ENCODE measurements around the gene OTOGL. TPM values are rescaled to one million over a fixed set of nuclear protein-coding genes. Genes with fewer than 3 reads are reported as not detected.

OTOGL gene
- total and polyA plus RNA-seq, 12 donors = 0.04 to 0.52 (median 0.13) TPM; not detected in 1

GRCh38 chr12:80422550-80422949 lies 323.2 kb downstream of the OTOGL start:
- no peaks in the 10 kb centered on the region for H3K27me3 ChIP-seq
- H3K36me3 ChIP-seq (replicated peaks in 1 of 2) = no peaks in the 10 kb centered on the region
- no peak overlapping the region for H3K27ac ChIP-seq
- no peak for DNase-seq
- no peaks in the 10 kb centered on the region for H3K4me1 ChIP-seq (replicated peaks in 1 of 2)
- no peak for TF ChIP-seq POLR2A (IDR thresholded peaks at IDR 0.05)
- no peaks in the 10 kb centered on the region for H3K9me3 ChIP-seq (replicated peaks in 1 of 3)
- H3K4me3 ChIP-seq = no peak overlapping the region
- 27 to 59% (median 31%) methylated on average over 2 of the region's 2 CpGs for WGBS, 4 donors
- intact Hi-C loops (cut with DNase I) = no loop called here

Small RNA genes within 50 kb of the gene (small RNA-seq; reads per million reads assigned to genes)
- gene RN7SKP261 (0 reads per million in 2 donors), gene RNU7-106P (0 reads per million in 2 donors)

Other genes with a start within 250 kb of the OTOGL start
- gene PPP1R12A, start 164.4 kb upstream of the OTOGL start, total RNA-seq = 10 to 100 TPM; 26.6 to 93.4 (median 51.6) TPM
- 10 to 100 TPM; 17.0 to 58.7 (median 27.9) TPM for gene PPP1R12A, start 164.4 kb upstream of the OTOGL start, polyA plus RNA-seq

Measured in adrenal gland (tissue), 12 donors.